Tibial nerve (tissue), 4 donors: Measurements from ENCODE around the gene GTF2F2. TPM values are rescaled to one million over a fixed set of nuclear protein-coding genes. Genes with fewer than 3 reads are reported as not detected.

Experiments
- DNase-seq, 2 donors: peaks; one replicate each; pipeline ENCODE4 v3.0.0-alpha.2; 2019; ENCODE audit warnings: low spot score in 2 of 2
- H3K27ac ChIP-seq, 4 donors: fragments of 200-600 bp; sonication (generic) in 3 of 4; one replicate each; pipeline ENCODE4 v1.5.1; 2017 to 2019; ENCODE audit warnings: mild to moderate bottlenecking in 1 of 4
- H3K27me3 ChIP-seq, 2 donors: fragments of 200-600 bp; sonication (generic) in 1 of 2; one replicate each; pipeline versions ENCODE4 v1.5.1 to v1.6.0; 2017 to 2019
- H3K36me3 ChIP-seq, 3 donors: fragments of 200-600 bp; sonication (generic); one replicate each; pipeline ENCODE4 v1.5.1; 2018 to 2019
- H3K4me1 ChIP-seq, 4 donors: fragments of 200-600 bp; sonication (generic) in 3 of 4; one replicate each; pipeline ENCODE4 v1.5.1; 2017 to 2019
- H3K4me3 ChIP-seq, 4 donors: fragments of 200-600 bp; sonication (generic) in 3 of 4; one replicate each; pipeline ENCODE4 v1.5.1; 2017 to 2019; ENCODE audit warnings: mild to moderate bottlenecking in 1 of 4, moderate library complexity in 1 of 4
- H3K9me3 ChIP-seq, 4 donors: fragments of 200-600 bp; sonication (generic) in 3 of 4; one replicate each; pipeline ENCODE4 v1.5.1; 2017 to 2019
- EP300 ChIP-seq, 2 donors: sonication (generic); formaldehyde crosslinking; IDR thresholded peaks; one replicate each; pipeline ENCODE4 v1.6.1; 2017; ENCODE audit warnings: antibody characterized with exemption in 2 of 2, mild to moderate bottlenecking in 1 of 2
- POLR2A ChIP-seq, 2 donors: fragments of 450-650 bp; IDR thresholded peaks; one replicate each; pipeline ENCODE4 v1.6.1; 2017; ENCODE audit warnings: antibody characterized with exemption in 2 of 2, mild to moderate bottlenecking in 2 of 2, moderate library complexity in 2 of 2
- WGBS, 2 donors: methylation state at CpG; one replicate each; pipeline ENCODE4 v1.1.5; 2018; 5-methylcytosine and 5-hydroxymethylcytosine counted together
- total RNA-seq, 4 donors: library from RNA; depleted of rRNA; stranded (reverse); fragments of >200 nt; gene quantifications; one replicate each; pipeline ENCODE4 v1.1.0, GENCODE V29; 2016
- TF ChIP-seq, protein P1 (sequence below), 5 experiments: fragments of 200-600 bp in 3 of 5; fragments of 450-650 bp in 2 of 5; sonication (generic) in 3 of 5; IDR thresholded peaks; one replicate each; pipeline ENCODE4 v1.5.1; 2016 to 2019; ENCODE audit warnings: antibody characterized with exemption in 5 of 5, mild to moderate bottlenecking in 3 of 5, moderate library complexity in 2 of 5

The GTF2F2 gene
- total RNA-seq, 4 donors from 2014 or later, result 20.2 to 28.8 (median 24.1) TPM

GRCh38 chr13:45320876-45321629 lies 200.7 kb downstream of the GTF2F2 start:
- H3K36me3 ChIP-seq, result no peaks in the 10 kb centered on the region
- peaks cover 0 to 13% (median 9%) of the 10 kb centered on the region in 4 donors for H3K4me1 ChIP-seq
- H3K9me3 ChIP-seq, result no peaks in the 10 kb centered on the region
- H3K4me3 ChIP-seq, result no peak overlapping the region
- WGBS, 2 donors, result 60 to 62% methylated on average over 4 of the region's 4 CpGs
- TF ChIP-seq, protein P1, sequence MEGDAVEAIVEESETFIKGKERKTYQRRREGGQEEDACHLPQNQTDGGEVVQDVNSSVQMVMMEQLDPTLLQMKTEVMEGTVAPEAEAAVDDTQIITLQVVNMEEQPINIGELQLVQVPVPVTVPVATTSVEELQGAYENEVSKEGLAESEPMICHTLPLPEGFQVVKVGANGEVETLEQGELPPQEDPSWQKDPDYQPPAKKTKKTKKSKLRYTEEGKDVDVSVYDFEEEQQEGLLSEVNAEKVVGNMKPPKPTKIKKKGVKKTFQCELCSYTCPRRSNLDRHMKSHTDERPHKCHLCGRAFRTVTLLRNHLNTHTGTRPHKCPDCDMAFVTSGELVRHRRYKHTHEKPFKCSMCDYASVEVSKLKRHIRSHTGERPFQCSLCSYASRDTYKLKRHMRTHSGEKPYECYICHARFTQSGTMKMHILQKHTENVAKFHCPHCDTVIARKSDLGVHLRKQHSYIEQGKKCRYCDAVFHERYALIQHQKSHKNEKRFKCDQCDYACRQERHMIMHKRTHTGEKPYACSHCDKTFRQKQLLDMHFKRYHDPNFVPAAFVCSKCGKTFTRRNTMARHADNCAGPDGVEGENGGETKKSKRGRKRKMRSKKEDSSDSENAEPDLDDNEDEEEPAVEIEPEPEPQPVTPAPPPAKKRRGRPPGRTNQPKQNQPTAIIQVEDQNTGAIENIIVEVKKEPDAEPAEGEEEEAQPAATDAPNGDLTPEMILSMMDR (IDR thresholded peaks at IDR 0.05), result no peak
- no peak for TF ChIP-seq EP300 (IDR thresholded peaks at IDR 0.05)
- no peak for TF ChIP-seq POLR2A (IDR thresholded peaks at IDR 0.05)
- no peak for DNase-seq
- H3K27ac ChIP-seq, result no peak overlapping the region
- no peaks in the 10 kb centered on the region for H3K27me3 ChIP-seq

DNA sequence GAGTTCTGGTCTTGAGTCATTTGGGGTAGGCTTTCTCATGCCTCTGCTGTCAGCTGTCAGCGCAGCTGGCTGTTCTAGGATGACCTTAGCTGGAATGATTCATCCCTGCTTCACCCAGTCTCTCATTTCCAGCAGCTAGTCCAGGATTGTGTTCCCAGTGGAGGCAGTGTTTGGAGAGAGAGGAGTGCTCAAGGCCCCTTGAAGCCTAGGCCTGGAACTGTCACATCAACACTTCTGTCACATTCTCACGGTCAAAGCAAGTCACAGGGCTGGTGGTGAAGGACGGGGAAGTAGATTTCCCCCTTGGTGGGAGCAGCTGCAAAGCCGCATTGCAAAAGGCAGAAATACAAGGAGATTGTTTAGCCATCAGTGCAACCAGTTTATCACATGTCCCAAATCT lies 205.5 kb downstream of the GTF2F2 start:
- 40 to 49% methylated on average over 4 of the region's 4 CpGs for WGBS, 2 donors
- peaks cover 0 to 39% (median 24%) of the 10 kb centered on the region in 4 donors for H3K4me1 ChIP-seq
- DNase-seq, result peak; percentile 26 to 31

DNA sequence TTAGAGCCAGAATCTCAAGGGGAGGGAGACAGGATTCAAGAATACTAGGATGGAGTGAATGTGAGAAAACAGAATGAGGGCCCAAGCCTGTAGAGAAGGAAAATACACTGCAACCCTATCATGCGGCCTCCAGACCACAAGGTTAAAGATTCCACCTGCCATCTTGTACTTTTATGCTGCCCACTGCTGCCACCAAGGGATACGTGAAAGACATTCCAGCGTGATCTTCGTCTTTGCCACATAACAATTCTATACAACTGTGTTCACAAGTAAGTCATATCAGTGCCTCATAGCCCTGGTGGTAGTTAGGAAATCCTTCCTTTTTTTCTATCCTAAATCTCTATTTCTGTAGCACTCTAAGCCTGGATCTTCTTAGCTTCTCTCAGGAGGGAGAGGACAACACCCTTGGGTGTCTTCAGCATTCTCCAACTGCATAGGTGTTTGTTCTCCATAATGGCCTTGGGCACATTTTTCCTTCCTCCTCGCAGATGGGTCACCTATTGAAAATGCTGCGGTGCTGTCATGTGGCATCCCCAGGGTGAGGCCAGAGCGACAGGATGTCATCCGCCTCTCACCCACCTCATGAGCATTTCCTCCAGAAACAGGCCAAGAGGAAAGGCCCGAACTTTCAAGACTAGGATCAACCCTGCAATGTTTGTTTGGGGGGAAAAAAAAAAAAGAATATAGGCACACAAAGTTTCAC lies 207.1 kb downstream of the GTF2F2 start:
- no peak overlapping the region for H3K27ac ChIP-seq
- no peak for TF ChIP-seq POLR2A (IDR thresholded peaks at IDR 0.05)
- TF ChIP-seq, protein P1 (IDR thresholded peaks at IDR 0.05), result no peak
- TF ChIP-seq EP300 (IDR thresholded peaks at IDR 0.05), result no peak
- WGBS, 2 donors, result 79 to 91% methylated on average over 9 of the region's 9 CpGs

More for the DNA sequence above, 205.5 kb downstream of the GTF2F2 start:
- TF ChIP-seq, protein P1 (IDR thresholded peaks at IDR 0.05), result no peak
- peak in 1 of 2 donors; percentile 44 for TF ChIP-seq EP300 (IDR thresholded peaks at IDR 0.05)
- H3K36me3 ChIP-seq, result no peaks in the 10 kb centered on the region
- H3K27me3 ChIP-seq, result no peaks in the 10 kb centered on the region
- H3K4me3 ChIP-seq, result no peak overlapping the region
- no peaks in the 10 kb centered on the region for H3K9me3 ChIP-seq
- peak overlapping the region in 3 of 4 donors; percentile 10 to 80 (median 38) for H3K27ac ChIP-seq

DNA sequence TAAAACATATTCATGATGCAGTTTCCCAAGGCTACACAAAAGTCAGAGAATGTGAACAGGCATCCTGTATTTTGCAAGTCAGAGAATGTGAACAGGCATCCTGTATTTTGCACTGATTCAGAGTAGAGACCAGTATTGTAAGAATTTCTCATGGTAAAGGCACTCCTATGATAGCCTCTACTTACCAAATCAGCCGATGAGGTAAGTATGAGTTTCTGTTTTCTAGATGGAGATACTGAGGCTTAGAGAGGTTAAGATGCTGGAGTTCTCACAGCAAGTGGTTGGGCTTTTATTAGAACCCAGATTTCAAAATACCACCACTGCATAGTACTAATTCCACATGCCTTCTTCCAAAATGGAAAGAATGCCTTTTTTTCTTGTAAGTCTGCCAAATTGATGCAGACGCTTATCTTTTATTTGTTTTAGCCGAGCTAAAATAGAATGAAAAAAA lies 208.4 kb downstream of the GTF2F2 start:
- H3K4me1 ChIP-seq, result peaks cover 0 to 62% (median 41%) of the 10 kb centered on the region in 4 donors
- WGBS, 2 donors, result 24 to 31% methylated on average over 3 of the region's 3 CpGs
- no peaks in the 10 kb centered on the region for H3K9me3 ChIP-seq
- H3K4me3 ChIP-seq, result no peak overlapping the region
- H3K36me3 ChIP-seq, result peaks cover 0 to 2% (median 0%) of the 10 kb centered on the region in 3 donors
- no peak for DNase-seq
- peak overlapping the region in 2 of 4 donors; percentile 61 to 75 for H3K27ac ChIP-seq
- TF ChIP-seq POLR2A (IDR thresholded peaks at IDR 0.05) (no peak), EP300 (IDR thresholded peaks at IDR 0.05) (no peak)
- TF ChIP-seq, protein P1 (IDR thresholded peaks at IDR 0.05), result no peak
- H3K27me3 ChIP-seq, result no peaks in the 10 kb centered on the region

More for the DNA sequence above, 207.1 kb downstream of the GTF2F2 start:
- H3K4me1 ChIP-seq, result peaks cover 0 to 52% (median 32%) of the 10 kb centered on the region in 4 donors
- no peaks in the 10 kb centered on the region for H3K27me3 ChIP-seq
- no peaks in the 10 kb centered on the region for H3K9me3 ChIP-seq
- H3K4me3 ChIP-seq, result no peak overlapping the region
- DNase-seq, result no peak
- H3K36me3 ChIP-seq, result no peaks in the 10 kb centered on the region
